Measurements from ENCODE around the gene WDR59.
"Not testable (repeated sequence)": the region's sequence is repeated elsewhere in the genome, so short reads cannot be mapped to it uniquely, and the experiment has no call there.

The WDR59 gene

DNA sequence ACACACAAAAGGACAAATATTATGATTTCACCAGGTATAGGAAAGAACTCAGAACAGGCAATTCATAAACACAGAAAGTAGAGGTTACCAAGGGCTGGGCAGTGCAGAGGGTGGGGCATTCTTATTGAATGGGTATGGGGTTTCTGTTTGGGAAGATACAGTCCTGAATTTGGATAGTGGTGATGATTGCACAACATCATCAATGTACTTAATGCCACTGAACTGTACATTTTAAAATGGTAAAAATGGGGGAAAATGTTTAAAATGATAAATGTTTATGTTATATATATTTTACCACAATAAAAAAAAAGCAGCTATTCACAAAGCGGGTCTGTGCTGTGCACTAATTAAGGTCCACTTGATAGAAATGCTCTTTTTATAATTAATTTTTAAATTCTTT, 137.7 kb downstream of the WDR59 start:
- no peak for DNase-seq

- DNase-seq = no peak
These were observed 138.2 kb downstream of the WDR59 start for GRCh38 chr16:74846714-74847113.

GRCh38 chr16:74844041-74844980, 140.6 kb downstream of the WDR59 start:
- no peak for DNase-seq

GRCh38 chr16:74843381-74844035, 141.4 kb downstream of the WDR59 start:
- not testable (repeated sequence) for DNase-seq

- DNase-seq = no peak
These were observed 142.5 kb downstream of the WDR59 start for GRCh38 chr16:74842413-74842812.

GRCh38 chr16:74841904-74842303, 143.0 kb downstream of the WDR59 start:
- no peak for DNase-seq

GRCh38 chr16:74841469-74841868, 143.5 kb downstream of the WDR59 start:
- no peak for DNase-seq

GRCh38 chr16:74837056-74837455, 147.9 kb downstream of the WDR59 start:
- no peak for DNase-seq

- DNase-seq = no peak
These were observed 148.7 kb downstream of the WDR59 start for GRCh38 chr16:74836111-74836671.

GRCh38 chr16:74832228-74832627, 152.7 kb downstream of the WDR59 start:
- no peak for DNase-seq

- no peak for DNase-seq
These were observed 153.5 kb downstream of the WDR59 start for GRCh38 chr16:74831467-74831866.

GRCh38 chr16:74830648-74831047, 154.3 kb downstream of the WDR59 start:
- no peak for DNase-seq

GRCh38 chr16:74829637-74830036, 155.3 kb downstream of the WDR59 start:
- no peak for DNase-seq

DNA sequence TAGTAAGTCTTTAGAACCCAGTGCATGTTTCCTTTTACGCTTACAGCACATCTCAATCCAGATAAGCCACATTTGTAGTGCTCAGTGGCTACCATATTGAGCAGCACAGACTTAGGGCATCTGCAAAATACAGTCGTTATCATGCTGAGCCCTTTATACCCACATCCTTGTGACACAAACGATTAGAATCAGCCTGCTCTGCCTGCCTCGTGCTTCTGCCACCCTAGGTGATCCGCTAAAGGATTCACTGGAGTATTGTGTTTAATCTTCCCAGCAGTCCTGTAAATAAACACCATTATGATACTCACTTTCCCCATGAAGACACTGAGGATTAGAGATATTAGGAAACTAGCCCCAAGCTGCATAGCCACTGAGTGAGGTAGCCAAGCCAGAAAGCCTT, 159.0 kb downstream of the WDR59 start:
- DNase-seq = no peak

DNA sequence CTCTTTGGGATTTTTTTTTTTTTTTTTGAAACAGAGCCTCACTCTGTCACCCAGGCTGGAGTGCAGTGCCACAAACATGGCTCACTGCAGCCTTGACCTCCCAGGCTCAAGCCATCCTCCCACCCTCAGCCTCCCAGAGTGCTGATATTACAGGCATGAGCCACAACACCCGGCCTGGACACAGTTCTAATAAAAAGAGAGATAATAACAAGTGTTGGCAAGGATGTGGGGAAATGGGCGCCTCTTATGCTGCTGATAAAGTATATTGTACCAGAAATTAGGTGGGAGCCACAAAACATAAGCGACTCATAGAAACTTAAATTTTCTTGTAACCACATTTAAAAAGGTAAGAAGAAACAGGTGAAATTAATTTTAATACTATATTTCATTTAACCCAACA, 159.9 kb downstream of the WDR59 start:
- DNase-seq = no peak

All from cerebellar nuclear complex (tissue), 1 donor.